Stimulated activated CD8-positive, alpha-beta memory T cell treated with anti-CD3 and anti-CD28 coated beads, Interleukin-12 subunit alpha, Interleukin-12 subunit beta, amount 100 ng/mL, for 24 hours (primary cell): Measurements from ENCODE around the gene ZFP28.

Source experiments
- DNase-seq: peaks from one replicate; pipeline ENCODE4 v3.0.0-alpha.2; 2020; ENCODE audit errors: extremely low read depth

Gene ZFP28

GRCh38 chr19:56538761-56539263 is at the start of gene ZFP28:
Gene ZFP28, plus strand, starts transcription at chr19:56538948. Its CDS starts 71 bp downstream, at chr19:56539019.
- DNase-seq: peak; percentile 43

GRCh38 chr19:56491399-56491798 is 47.3 kb upstream of the ZFP28 start:
- DNase-seq: no peak

GRCh38 chr19:56504581-56504980 is 34.2 kb upstream of the ZFP28 start:
- no peak for DNase-seq

- peak; percentile 69 for DNase-seq
These were observed 31.1 kb upstream of the ZFP28 start, which contains the start of gene ZNF471 for GRCh38 chr19:56507446-56508289. Gene ZNF471, plus strand, starts transcription at chr19:56507855. Its CDS starts 3,717 bp downstream, at chr19:56511572.

GRCh38 chr19:56508290-56508778 is 30.4 kb upstream of the ZFP28 start:
- no peak for DNase-seq

GRCh38 chr19:56525214-56525860 is 13.4 kb upstream of the ZFP28 start:
- DNase-seq: no peak

GRCh38 chr19:56537442-56537841 is 1.3 kb upstream of the ZFP28 start:
- no peak for DNase-seq

GRCh38 chr19:56538254-56538760 is 441 bp upstream of the ZFP28 start:
- peak; percentile 68 for DNase-seq

- no peak for DNase-seq
These were observed 5.0 kb downstream of the ZFP28 start for GRCh38 chr19:56543776-56544175.

GRCh38 chr19:56547535-56547934 is 8.8 kb downstream of the ZFP28 start:
- DNase-seq: no peak

GRCh38 chr19:56554272-56554869 is 15.6 kb downstream of the ZFP28 start:
- no peak for DNase-seq

GRCh38 chr19:56562766-56563165 is 24.0 kb downstream of the ZFP28 start:
- no peak for DNase-seq

GRCh38 chr19:56566904-56567273 is 28.1 kb downstream of the ZFP28 start:
- no peak for DNase-seq

GRCh38 chr19:56567274-56568120 is 28.7 kb downstream of the ZFP28 start, which contains the start of gene ZNF470:
Gene ZNF470, plus strand, starts transcription at chr19:56567468. Its CDS starts 2,844 bp downstream, at chr19:56570312.
- DNase-seq: peak; percentile 76

GRCh38 chr19:56572589-56572988 is 33.8 kb downstream of the ZFP28 start:
- DNase-seq: no peak

- no peak for DNase-seq
These were observed 35.2 kb downstream of the ZFP28 start for GRCh38 chr19:56573914-56574313.

GRCh38 chr19:56577719-56578602 is 39.2 kb downstream of the ZFP28 start:
- no peak for DNase-seq

- DNase-seq: no peak
These were observed 55.7 kb downstream of the ZFP28 start for GRCh38 chr19:56594446-56594782.

- peak; percentile 79 for DNase-seq
These were observed 56.2 kb downstream of the ZFP28 start, which contains the start of gene ZNF71 for GRCh38 chr19:56594783-56595547. Gene ZNF71, plus strand, starts transcription at chr19:56595302. Its CDS starts 6,257 bp downstream, at chr19:56601559.
